ENCODE measurements around the gene GLT8D1.

GLT8D1 gene

GRCh38 chr3:52651592-52651991 is 54.0 kb downstream of the GLT8D1 start:
- H3K36me3 Mint-ChIP-seq (ENCODE audit: low read depth), result peaks cover 68% of the 10 kb centered on the region
- no peaks in the 10 kb centered on the region for H3K27me3 Mint-ChIP-seq (ENCODE audit: low read depth)
- no peak overlapping the region for H3K4me3 Mint-ChIP-seq
- no peaks in the 10 kb centered on the region for H3K9me3 Mint-ChIP-seq
- TF ChIP-seq CTCF (IDR thresholded peaks at IDR 0.05; ENCODE audit: unreplicated experiment in 3 of 3), result no peak
- H3K27ac Mint-ChIP-seq, result no peak overlapping the region
- H3K4me1 Mint-ChIP-seq, result no peaks in the 10 kb centered on the region

- no peaks in the 10 kb centered on the region for H3K9me3 Mint-ChIP-seq
- no peak overlapping the region for H3K4me3 Mint-ChIP-seq
- no peak for TF ChIP-seq CTCF (IDR thresholded peaks at IDR 0.05; ENCODE audit: unreplicated experiment in 3 of 3)
- H3K27ac Mint-ChIP-seq, result no peak overlapping the region
- no peaks in the 10 kb centered on the region for H3K27me3 Mint-ChIP-seq (ENCODE audit: low read depth)
- H3K36me3 Mint-ChIP-seq (ENCODE audit: low read depth), result peaks cover 66% of the 10 kb centered on the region
- no peaks in the 10 kb centered on the region for H3K4me1 Mint-ChIP-seq
Measured at GRCh38 chr3:52650439-52650838, 55.2 kb downstream of the GLT8D1 start.

- TF ChIP-seq CTCF (IDR thresholded peaks at IDR 0.05; ENCODE audit: unreplicated experiment in 3 of 3), result no peak
- Mint-ChIP-seq H3K36me3 (ENCODE audit: low read depth) (peaks cover 68% of the 10 kb centered on the region), H3K9me3 (no peaks in the 10 kb centered on the region), H3K4me3 (no peak overlapping the region), H3K27ac (no peak overlapping the region), H3K27me3 (ENCODE audit: low read depth) (no peaks in the 10 kb centered on the region), H3K4me1 (no peaks in the 10 kb centered on the region)
Measured at GRCh38 chr3:52649461-52650210, 56.0 kb downstream of the GLT8D1 start.

GRCh38 chr3:52645549-52645948 is 60.0 kb downstream of the GLT8D1 start:
- no peaks in the 10 kb centered on the region for H3K4me1 Mint-ChIP-seq
- TF ChIP-seq CTCF (IDR thresholded peaks at IDR 0.05; ENCODE audit: unreplicated experiment in 3 of 3), result no peak
- H3K9me3 Mint-ChIP-seq, result no peaks in the 10 kb centered on the region
- no peak overlapping the region for H3K27ac Mint-ChIP-seq
- peaks cover 71% of the 10 kb centered on the region for H3K36me3 Mint-ChIP-seq (ENCODE audit: low read depth)
- H3K27me3 Mint-ChIP-seq (ENCODE audit: low read depth), result no peaks in the 10 kb centered on the region
- H3K4me3 Mint-ChIP-seq, result no peak overlapping the region
